K562 (cell line): ENCODE data around the gene DPM2. TPM values are rescaled to one million over a fixed set of nuclear protein-coding genes. Genes with fewer than 3 reads are reported as not detected.

Experiments
- ATAC-seq: fragments of 200-7000 bp; cut with Tn5 transposase; 3 replicates; pipeline ENCODE4 v1.9.1; 2020; ENCODE audit warnings: moderate library complexity
- Bru-seq: library from RNA; stranded (reverse); fragments of 400-500 nt; gene quantifications from one replicate; lab custom pipeline; 2021; lab: Mats Ljungman, UMichigan
- BruChase-seq, 2 experiments: library from RNA; stranded (reverse); fragments of 400-500 nt; gene quantifications; one replicate each; lab custom pipeline; 2021; lab: Mats Ljungman, UMichigan
- BruUV-seq: library from RNA; stranded (reverse); fragments of 400-500 nt; replicated peaks from 2 replicates; lab custom pipeline; 2021; lab: Mats Ljungman, UMichigan
- CTCF ChIA-PET: fragments of 300-600 bp; formaldehyde crosslinking; extraction: SDS; loops from one replicate; lab custom pipeline; 2021; ENCODE audit warnings: low intra/inter-chr PET ratio; lab: Yijun Ruan, JAX
- POLR2A ChIA-PET: fragments of 300-600, 350-650 bp; sonication (Branson Sonifier 250); formaldehyde crosslinking; extraction: SDS; loops from one replicate; lab custom pipeline; 2021; ENCODE audit warnings: antibody characterized with exemption, inconsistent platforms; lab: Yijun Ruan, JAX
- DNase-seq, 4 experiments: peaks; one replicate each; pipeline versions ENCODE4 v3.0.0 to v3.0.0-alpha.2; 2011 to 2018; ENCODE audit warnings: low spot score in 3 of 4, mixed read lengths in 3 of 4; ENCODE audit errors: extremely low read depth in 1 of 4
- FAIRE-seq: peaks from 2 replicates; lab custom pipeline; 2011; peaks lifted over from hg19 to GRCh38; lab: Jason Lieb, UNC
- H2AFZ ChIP-seq: 2 replicates; pipeline ENCODE4 v1.6.0; 2011; ENCODE audit warnings: low read depth, low read length, control low read depth, inconsistent platforms
- H3K27ac ChIP-seq: fragments of 200-600 bp; 3 replicates; pipeline ENCODE4 v1.8.0; 2011; ENCODE audit warnings: low read depth, mild to moderate bottlenecking, control low read depth, inconsistent platforms, low read length, moderate library complexity, mixed read lengths; ENCODE audit errors: extremely low read depth
- H3K27me3 ChIP-seq, 2 experiments: fragments of 300-600 bp in 1 of 2; 2 replicates in 1 of 2; 3 replicates in 1 of 2; pipeline versions ENCODE4 v1.6.0 to v1.8.0; 2011; ENCODE audit warnings: inconsistent platforms in 2 of 2, low read length in 2 of 2, mild to moderate bottlenecking in 1 of 2, mixed read lengths in 1 of 2, moderate library complexity in 1 of 2; ENCODE audit not compliant: control insufficient read depth in 2 of 2, insufficient read depth in 2 of 2
- H3K36me3 ChIP-seq: fragments of 300-600 bp; 3 replicates; pipeline ENCODE4 v1.8.0; 2011; ENCODE audit warnings: mild to moderate bottlenecking, low read length, inconsistent platforms; ENCODE audit not compliant: control insufficient read depth, insufficient read depth
- H3K4me1 ChIP-seq, 2 experiments: fragments of 200-600 bp in 1 of 2; replicated peaks in 1 of 2; 2 replicates in 1 of 2; 3 replicates in 1 of 2; pipeline versions ENCODE4 v1.5.1 to v1.8.0; 2011; ENCODE audit warnings: inconsistent platforms in 2 of 2, low read length in 2 of 2, mild to moderate bottlenecking in 1 of 2, mixed read lengths in 1 of 2, moderate library complexity in 1 of 2; ENCODE audit not compliant: control insufficient read depth in 2 of 2, insufficient read depth in 2 of 2
- H3K4me2 ChIP-seq: 2 replicates; pipeline ENCODE4 v1.6.1; 2011; ENCODE audit warnings: low read length, control low read depth, inconsistent platforms, mixed read lengths; ENCODE audit not compliant: insufficient read depth
- H3K4me3 ChIP-seq: fragments of 200-600 bp; sonication (generic), shearing (Covaris generic); 2 replicates; pipeline ENCODE4 v1.5.1; 2016; ENCODE audit warnings: control low read depth, inconsistent platforms
- H3K79me2 ChIP-seq: fragments of 200-600 bp; 3 replicates; pipeline ENCODE4 v1.8.0; 2011; ENCODE audit warnings: low read length, inconsistent platforms; ENCODE audit not compliant: control insufficient read depth, insufficient read depth
- H3K9ac ChIP-seq, 2 experiments: 2 replicates each; pipeline versions ENCODE4 v1.6.0 to v1.6.1; 2011; ENCODE audit warnings: low read depth in 2 of 2, low read length in 2 of 2, control low read depth in 1 of 2, inconsistent platforms in 1 of 2, mild to moderate bottlenecking in 1 of 2, mixed read lengths in 1 of 2; ENCODE audit not compliant: insufficient read depth in 1 of 2
- H3K9me1 ChIP-seq: one replicate; pipeline ENCODE4 v1.6.0; 2011; ENCODE audit warnings: inconsistent platforms, mild to moderate bottlenecking, low read length, moderate library complexity; ENCODE audit not compliant: control insufficient read depth, insufficient read depth
- H3K9me3 ChIP-seq: replicated peaks from 2 replicates; pipeline ENCODE4 v1.5.1; 2011; ENCODE audit warnings: low read depth, low read length, inconsistent platforms; ENCODE audit not compliant: control insufficient read depth, insufficient read depth
- H4K20me1 ChIP-seq: replicated peaks from 2 replicates; pipeline ENCODE4 v1.6.1; 2011; ENCODE audit warnings: low read length, inconsistent platforms, mixed read lengths; ENCODE audit not compliant: control insufficient read depth, insufficient read depth
- NBN ChIP-seq: fragments of 450-650 bp; IDR thresholded peaks from 2 replicates; pipeline ENCODE4 v1.6.1; 2016; ENCODE audit warnings: low read depth, mild to moderate bottlenecking
- PHF8 ChIP-seq: fragments of 200-600 bp; sonication (generic); IDR thresholded peaks from 2 replicates; pipeline ENCODE4 v1.6.1; 2012; ENCODE audit warnings: mixed run types, mild to moderate bottlenecking, inconsistent platforms, low read length, moderate library complexity, borderline replicate concordance
- PML ChIP-seq: IDR thresholded peaks from 2 replicates; pipeline ENCODE4 v1.6.1; 2012; ENCODE audit warnings: low read length, inconsistent platforms
- ZBTB7A ChIP-seq: IDR thresholded peaks from 2 replicates; pipeline ENCODE4 v1.6.1; 2011; ENCODE audit warnings: low read depth, mild to moderate bottlenecking, low read length, moderate library complexity, borderline replicate concordance; ENCODE audit not compliant: control insufficient read depth
- ZNF140 ChIP-seq: fragments of 250-450 bp; sonication (Bioruptor Pico); IDR thresholded peaks from 2 replicates; pipeline ENCODE4 v1.8.0; 2021; ENCODE audit warnings: moderate library complexity, mild to moderate bottlenecking, inconsistent platforms
- WGBS: fragments of 100-300 bp; shearing (Covaris generic); methylation state at CpG from one replicate; pipeline ENCODE4 v1.1.6; 2016; ENCODE audit warnings: low coverage, mixed read lengths; ENCODE audit not compliant: insufficient coverage; ENCODE audit errors: missing lambda C conversion rate; 5-methylcytosine and 5-hydroxymethylcytosine counted together
- in situ Hi-C: fragments of 300-500 bp; cut with MboI; formaldehyde crosslinking; loops from 4 replicates; pipeline ENCODE4 v1.15.0; 2018; ENCODE audit warnings: inconsistent platforms, mixed read lengths
- intact Hi-C: fragments of 100-400 bp; cut with micrococcal nuclease; formaldehyde crosslinking; loops from 2 replicates; pipeline ENCODE4 v1.14.2; 2022
- long read RNA-seq, 3 experiments: library from polyadenylated mRNA in 2 of 3; library from RNA in 1 of 3; unstranded in 2 of 3; stranded (forward) in 1 of 3; transcript quantifications; one replicate each; pipeline ENCODE4 v2.0.0, GENCODE V29; 2019 to 2022
- polyA minus RNA-seq, 3 experiments: library from RNA; depleted of rRNA, polyadenylated mRNA; stranded (reverse); fragments of >200 nt; gene quantifications; 2 replicates each; pipeline ENCODE4 v1.2.3, GENCODE V29; 2011
- polyA plus RNA-seq, 8 experiments: library from polyadenylated mRNA; depleted of rRNA in 4 of 8; stranded (reverse) in 5 of 8; unstranded in 3 of 8; fragments of >200 nt; fragmentation: Nextera tagmentation in 2 of 8; fragmentation: Illumina TruSeq in 1 of 8; extraction: Ambion mirVana in 2 of 8; extraction: Trizol in 1 of 8; gene quantifications; 2 replicates each; pipeline versions ENCODE4 v1.2.1 to v1.2.3, GENCODE V29; 2011 to 2014; ENCODE audit warnings: inconsistent platforms in 1 of 8, missing spikeins in 1 of 8
- total RNA-seq, 7 experiments: library from RNA; depleted of rRNA in 6 of 7; stranded (reverse); fragments of >200 nt in 6 of 7; fragmentation: Illumina TruSeq in 2 of 7; extraction: Trizol in 2 of 7; gene quantifications; 2 replicates each; pipeline versions ENCODE4 v1.2.1 to v1.2.3, GENCODE V29; 2011 to 2021; ENCODE audit warnings: low replicate concordance in 1 of 7
- TF ChIP-seq, protein P1 (sequence below), 2 experiments: IDR thresholded peaks; 2 replicates each; pipeline ENCODE4 v1.6.1; 2011; ENCODE audit warnings: borderline replicate concordance in 1 of 2, control low read depth in 1 of 2, low read depth in 1 of 2, low read length in 1 of 2, mild to moderate bottlenecking in 1 of 2, mixed read lengths in 1 of 2, moderate library complexity in 1 of 2; ENCODE audit not compliant: insufficient read depth in 1 of 2, insufficient read length in 1 of 2, poor library complexity in 1 of 2, severe bottlenecking in 1 of 2; ENCODE audit errors: extremely low read depth in 1 of 2
- TF ChIP-seq, protein P2 (sequence below): fragments of 250-450 bp; sonication (Bioruptor Pico); IDR thresholded peaks from 2 replicates; pipeline ENCODE4 v1.9.0; 2021; ENCODE audit warnings: mild to moderate bottlenecking, inconsistent platforms

DPM2 gene, protein sequence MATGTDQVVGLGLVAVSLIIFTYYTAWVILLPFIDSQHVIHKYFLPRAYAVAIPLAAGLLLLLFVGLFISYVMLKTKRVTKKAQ
- total RNA-seq (2011; cell fraction: chromatin; rRNA removed; ENCODE audit: low replicate concordance) = 99.6 and 215 TPM in 2 replicates
- 168 and 199 TPM in 2 replicates for total RNA-seq (2011; cell fraction: nucleolus; rRNA removed)
- 195 and 215 TPM in 2 replicates for total RNA-seq (2011; cell fraction: nucleoplasm; rRNA removed)
- total RNA-seq (2014; rRNA removed) = 56.6 and 88.7 TPM in 2 replicates
- total RNA-seq (2014; rRNA removed; fragmentation: Illumina TruSeq; extraction: Trizol) = 48.1 and 53.8 TPM in 2 replicates
- total RNA-seq (2015; rRNA removed; fragmentation: Illumina TruSeq; extraction: Trizol) = 71.1 and 73.4 TPM in 2 replicates
- total RNA-seq (2021) = 95.3 and 102 TPM in 2 replicates
- 93.8 and 101 TPM in 2 replicates for polyA plus RNA-seq (2011; rRNA removed)
- 131 and 200 TPM in 2 replicates for polyA plus RNA-seq (2011; cell fraction: cytosol; rRNA removed)
- polyA plus RNA-seq (2011; cell fraction: nucleus; rRNA removed) = 142 and 205 TPM in 2 replicates
- 83.9 and 86.2 TPM in 2 replicates for polyA plus RNA-seq (2012)
- polyA plus RNA-seq (2014; fragmentation: Illumina TruSeq; extraction: Trizol) = 126 and 142 TPM in 2 replicates
- 10 to 100 TPM; 43.5 to 69.3 TPM for polyA plus RNA-seq (2014; fragmentation: Nextera tagmentation; extraction: Ambion mirVana)
- polyA plus RNA-seq (2014; rRNA removed) = 104 and 107 TPM in 2 replicates
- 54.4 and 75.4 TPM in 2 replicates for polyA minus RNA-seq (2011; rRNA and poly(A)+ RNA removed)
- 56.3 and 59.9 TPM in 2 replicates for polyA minus RNA-seq (2011; cell fraction: cytosol; rRNA and poly(A)+ RNA removed)
- 64.1 and 85.1 TPM in 2 replicates for polyA minus RNA-seq (2011; cell fraction: nucleus; rRNA and poly(A)+ RNA removed)
- percentile 93 among the genes with signal in this experiment for Bru-seq, nascent RNA
- percentile 84 among the genes with signal in this experiment for BruChase-seq, experiment 1, labeled RNA remaining after a 2-hour chase
- BruChase-seq, experiment 2, labeled RNA remaining after a 6-hour chase = percentile 83 among the genes with signal in this experiment
- long read RNA-seq, experiment 1, transcript DPM2-203 (3 exons, 928 nt) = minor isoform, 62 of 403 reads
- long read RNA-seq, experiment 1, transcript DPM2-201 (4 exons, 1,542 nt) = major isoform, 128 of 403 reads
- long read RNA-seq, experiment 1, transcript DPM2-205 (3 exons, 1,662 nt) = minor isoform, 99 of 403 reads
- long read RNA-seq, experiment 1, partial matches to known transcripts = 69 of 403 reads
- long read RNA-seq, experiment 1, other reads (novel, unspliced or antisense) = 44 of 403 reads
- long read RNA-seq, experiment 2, transcript DPM2-205 (3 exons, 1,662 nt) = minor isoform, 9 of 163 reads
- long read RNA-seq, experiment 2, transcript DPM2-203 (3 exons, 928 nt) = major isoform, 62 of 163 reads
- long read RNA-seq, experiment 2, transcript DPM2-201 (4 exons, 1,542 nt) = minor isoform, 28 of 163 reads
- long read RNA-seq, experiment 2, partial matches to known transcripts = 51 of 163 reads
- long read RNA-seq, experiment 2, other reads (novel, unspliced or antisense) = 13 of 163 reads
- long read RNA-seq, experiment 3, transcript DPM2-201 (4 exons, 1,542 nt) = major isoform, 73 of 209 reads
- long read RNA-seq, experiment 3, transcript DPM2-203 (3 exons, 928 nt) = minor isoform, 48 of 209 reads
- long read RNA-seq, experiment 3, transcript DPM2-205 (3 exons, 1,662 nt) = minor isoform, 35 of 209 reads
- long read RNA-seq, experiment 3, partial matches to known transcripts = 32 of 209 reads
- long read RNA-seq, experiment 3, other reads (novel, unspliced or antisense) = 21 of 209 reads

DNA sequence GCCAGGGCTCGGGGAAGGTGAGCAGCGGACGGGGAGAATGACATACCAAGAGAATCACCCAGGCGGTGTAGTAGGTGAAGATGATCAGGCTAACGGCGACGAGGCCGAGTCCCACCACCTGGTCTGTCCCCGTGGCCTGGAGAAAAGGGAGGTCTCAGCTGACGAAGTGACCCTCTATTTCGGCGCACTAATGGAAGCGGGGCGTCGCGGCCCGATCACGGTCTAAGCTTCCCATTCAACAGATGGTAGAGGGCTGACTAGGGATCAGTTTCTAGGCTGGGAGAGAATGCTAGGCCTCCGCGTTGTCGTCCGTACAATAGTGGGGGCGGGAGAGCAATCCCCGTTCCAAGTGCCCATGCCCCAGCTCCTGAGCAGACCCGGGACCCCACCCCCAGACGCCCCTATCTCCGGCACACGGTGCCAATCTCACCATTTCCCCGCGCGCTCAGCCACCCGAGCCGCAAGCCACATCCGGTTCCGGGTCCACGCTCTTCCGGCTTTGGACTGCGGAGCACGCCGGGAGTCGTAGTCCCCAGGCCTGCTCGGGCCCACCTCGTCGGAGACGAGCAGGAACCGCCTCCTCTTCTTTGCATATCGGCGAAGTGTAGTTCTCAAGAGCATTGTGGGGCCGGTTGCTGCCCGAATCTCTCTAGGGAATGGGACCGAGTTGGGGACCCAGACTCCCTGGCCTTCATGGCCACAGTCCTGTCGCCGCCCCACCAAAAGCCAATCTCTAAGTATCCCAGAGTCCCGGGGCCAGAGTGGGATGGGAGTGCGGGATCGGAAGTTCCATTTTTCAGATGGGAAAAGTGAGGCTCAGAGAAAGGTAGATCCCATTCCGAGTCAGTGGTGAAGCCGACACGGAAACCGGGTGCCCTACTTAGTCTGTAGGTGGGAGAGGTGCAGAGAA lies at the start of gene DPM2:
Gene DPM2, minus strand, starts transcription at position 467 of the 910 bp plus-strand sequence. Its CDS starts 34 bp downstream, at position 433.
- intact Hi-C loops = no loop called here
- Histone ChIP-seq H3K27ac (peak within 1 kb of the TSS; percentile 88), H3K4me2 (peak within 1 kb of the TSS; percentile 97), H3K36me3 (peaks cover 33% of the 10 kb centered on the region; the same call in 2 of the 3 replicates), H3K4me1 (peaks cover 68 to 87% of the 10 kb centered on the region in 2 experiments), H3K9me1 (peaks cover 3% of the 10 kb centered on the region), H2AFZ (peak within 1 kb of the TSS; percentile 93), H3K79me2 (peaks cover 45% of the 10 kb centered on the region), H3K4me3 (peak within 1 kb of the TSS; percentile 70), H3K9me3 (no peaks in the 10 kb centered on the region), H3K9ac (peak within 1 kb of the TSS; percentile 89 to 96), H4K20me1 (peaks cover 18% of the 10 kb centered on the region; the same call in 1 of the 2 replicates), H3K27me3 (no peaks in the 10 kb centered on the region)
- 2% methylated on average over 58 of the region's 60 CpGs for WGBS
- ATAC-seq (peak; percentile 88), FAIRE-seq (peak; percentile 93), DNase-seq (peak; percentile 90 to 96 (median 90))
- POLR2A ChIA-PET = interaction anchor here (0.6 to 1.0 kb wide), 3 partner anchors 43 to 157 kb away, joined by 3 to 6 read pairs (median 3); no protein-coding TSS in a partner anchor
- CTCF ChIA-PET = interaction anchor here (0.6 kb wide), 2 partner anchors 102 to 181 kb away, joined by 3 to 4 read pairs; no protein-coding TSS in a partner anchor
- in situ Hi-C loops = loop anchor here (5.0 kb wide), 2 partner anchors 95 to 180 kb away; no protein-coding TSS in a partner anchor
- BruUV-seq = TSS peak; percentile 83
- TF ChIP-seq PHF8 = peak; percentile 77; the same call in 1 of the 2 replicates
- TF ChIP-seq, protein P1, sequence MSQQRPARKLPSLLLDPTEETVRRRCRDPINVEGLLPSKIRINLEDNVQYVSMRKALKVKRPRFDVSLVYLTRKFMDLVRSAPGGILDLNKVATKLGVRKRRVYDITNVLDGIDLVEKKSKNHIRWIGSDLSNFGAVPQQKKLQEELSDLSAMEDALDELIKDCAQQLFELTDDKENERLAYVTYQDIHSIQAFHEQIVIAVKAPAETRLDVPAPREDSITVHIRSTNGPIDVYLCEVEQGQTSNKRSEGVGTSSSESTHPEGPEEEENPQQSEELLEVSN (IDR thresholded peaks at IDR 0.05; ENCODE audit: borderline replicate concordance in 1 of 2, extremely low read depth in 1 of 2, insufficient read depth in 1 of 2, insufficient read length in 1 of 2, low read depth in 1 of 2, low read length in 1 of 2, poor library complexity in 1 of 2, severe bottlenecking in 1 of 2) = peak; percentile 80 to 85
- peak; percentile 60; the same call in 1 of the 2 replicates for TF ChIP-seq PML
- peak; percentile 29; the same call in 1 of the 2 replicates for TF ChIP-seq NBN
- peak; percentile 87 for TF ChIP-seq ZBTB7A
- TF ChIP-seq, protein P2, sequence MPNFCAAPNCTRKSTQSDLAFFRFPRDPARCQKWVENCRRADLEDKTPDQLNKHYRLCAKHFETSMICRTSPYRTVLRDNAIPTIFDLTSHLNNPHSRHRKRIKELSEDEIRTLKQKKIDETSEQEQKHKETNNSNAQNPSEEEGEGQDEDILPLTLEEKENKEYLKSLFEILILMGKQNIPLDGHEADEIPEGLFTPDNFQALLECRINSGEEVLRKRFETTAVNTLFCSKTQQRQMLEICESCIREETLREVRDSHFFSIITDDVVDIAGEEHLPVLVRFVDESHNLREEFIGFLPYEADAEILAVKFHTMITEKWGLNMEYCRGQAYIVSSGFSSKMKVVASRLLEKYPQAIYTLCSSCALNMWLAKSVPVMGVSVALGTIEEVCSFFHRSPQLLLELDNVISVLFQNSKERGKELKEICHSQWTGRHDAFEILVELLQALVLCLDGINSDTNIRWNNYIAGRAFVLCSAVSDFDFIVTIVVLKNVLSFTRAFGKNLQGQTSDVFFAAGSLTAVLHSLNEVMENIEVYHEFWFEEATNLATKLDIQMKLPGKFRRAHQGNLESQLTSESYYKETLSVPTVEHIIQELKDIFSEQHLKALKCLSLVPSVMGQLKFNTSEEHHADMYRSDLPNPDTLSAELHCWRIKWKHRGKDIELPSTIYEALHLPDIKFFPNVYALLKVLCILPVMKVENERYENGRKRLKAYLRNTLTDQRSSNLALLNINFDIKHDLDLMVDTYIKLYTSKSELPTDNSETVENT (CRISPR knock-in tag) = peak; percentile 49; the same call in 1 of the 2 replicates
- TF ChIP-seq ZNF140 (CRISPR knock-in tag) = no peak
